ENCODE measurements around the gene FARSA. TPM values are rescaled to one million over a fixed set of nuclear protein-coding genes. Genes with fewer than 3 reads are reported as not detected.
"Not testable (repeated sequence)": the region's sequence is repeated elsewhere in the genome, so short reads cannot be mapped to it uniquely, and the experiment has no call there.

The FARSA gene
- total RNA-seq, 1 experiment from 2014 or later = 192 TPM

GRCh38 chr19:12937927-12938778, 4.6 kb upstream of the FARSA start, which contains the start of gene CALR:
Gene CALR, plus strand, starts transcription at chr19:12938609. Its CDS starts 71 bp downstream, at chr19:12938680.
- peak; percentile 99 for DNase-seq (ENCODE audit: low read depth)

DNA sequence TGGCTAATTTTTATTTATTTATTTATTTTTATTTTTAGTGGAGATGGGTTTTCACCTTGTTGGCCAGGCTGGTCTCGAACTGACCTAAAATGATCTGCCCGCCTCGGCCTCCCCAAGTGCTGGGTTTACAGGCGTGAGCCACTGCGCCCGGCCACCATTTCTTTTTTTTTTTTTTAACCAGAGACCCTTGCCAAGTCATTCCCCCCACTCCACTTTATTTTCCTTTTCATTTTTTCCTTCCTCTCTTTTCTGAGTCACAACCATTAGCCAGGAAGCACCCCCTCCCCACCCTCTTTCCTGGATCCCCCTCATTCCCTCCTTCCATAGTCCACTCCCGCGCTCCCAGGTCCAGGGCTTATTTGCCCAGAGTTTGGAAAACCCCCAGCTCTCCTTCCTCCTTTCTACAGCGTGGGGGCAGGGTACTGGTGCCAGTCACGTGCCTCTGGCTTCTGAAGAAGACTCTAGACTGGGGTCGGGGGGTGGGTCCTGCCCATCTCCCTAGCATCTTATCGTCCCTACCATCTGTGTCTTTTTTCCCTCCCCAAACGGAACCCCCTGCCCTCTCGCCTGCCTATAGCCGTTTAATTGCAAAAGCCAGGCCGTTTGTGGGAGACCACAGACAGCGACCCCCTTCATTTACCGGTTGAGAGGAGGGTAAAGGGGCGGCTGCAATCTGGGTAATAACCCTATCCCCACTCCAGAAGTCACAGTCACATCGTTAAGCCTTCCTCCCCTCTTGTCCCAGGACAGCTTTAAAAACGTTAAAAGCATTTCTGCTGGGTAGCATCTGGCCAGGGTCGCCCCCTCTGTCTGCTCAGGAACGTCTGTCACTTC, 3.8 kb upstream of the FARSA start:
- peak; percentile 34 for DNase-seq (ENCODE audit: low read depth)

DNA sequence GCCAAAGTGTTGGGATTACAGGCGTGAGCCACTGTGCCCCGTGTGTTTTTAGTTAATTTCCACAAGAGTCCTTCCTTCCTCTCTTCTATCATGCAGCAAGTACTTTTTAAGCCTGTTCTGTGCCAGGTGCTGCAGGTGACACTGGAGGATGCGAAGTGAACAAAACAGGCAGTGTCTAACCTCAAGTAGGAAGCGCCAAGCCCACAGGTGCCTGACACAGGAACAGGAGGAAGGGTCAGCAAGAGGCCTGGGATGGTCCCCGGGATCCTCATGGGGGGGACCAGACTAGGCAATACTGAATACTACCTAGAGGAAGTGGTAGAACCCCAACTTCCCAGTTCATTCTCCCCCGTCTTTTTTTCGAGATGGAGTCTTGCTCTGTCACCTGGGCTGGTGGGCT, 3.1 kb upstream of the FARSA start:
- no peak for DNase-seq (ENCODE audit: low read depth)

- no peak for DNase-seq (ENCODE audit: low read depth)
Measured at GRCh38 chr19:12935071-12935470, 1.6 kb upstream of the FARSA start.

GRCh38 chr19:12932392-12933286, 872 bp downstream of the FARSA start:
- DNase-seq (ENCODE audit: low read depth) = no peak

DNA sequence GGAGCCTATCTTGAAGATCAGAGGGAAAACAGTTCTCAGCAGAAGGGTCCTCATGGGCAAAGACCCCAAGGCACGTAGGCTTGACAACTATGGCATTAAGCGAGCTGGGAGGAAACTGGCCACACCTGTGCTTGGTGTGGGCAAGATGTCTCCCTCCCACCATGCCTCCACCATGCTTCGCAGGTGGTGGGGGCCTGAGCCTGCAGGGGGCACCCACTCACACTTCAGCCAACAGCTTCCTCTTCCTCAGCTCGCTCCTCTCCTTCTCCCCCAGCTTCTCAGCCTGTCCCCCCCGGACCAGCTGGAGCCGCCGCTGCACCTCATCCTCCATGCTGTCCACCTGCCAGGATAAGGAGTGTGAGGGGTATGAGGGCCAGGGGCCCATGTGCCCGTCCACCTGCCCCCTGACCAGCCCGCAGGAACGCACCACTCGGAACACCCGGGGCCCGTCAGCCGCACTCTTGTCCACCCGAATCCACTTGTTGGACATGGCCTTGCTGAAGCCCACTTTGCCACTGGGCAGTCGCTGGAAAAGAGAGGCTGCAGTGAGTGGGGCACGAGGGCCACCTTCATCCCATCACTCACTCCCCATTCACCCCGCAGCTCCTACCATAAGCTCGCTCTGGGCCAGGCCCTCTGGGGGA, 3.4 kb downstream of the FARSA start:
- no peak for DNase-seq (ENCODE audit: low read depth)

DNA sequence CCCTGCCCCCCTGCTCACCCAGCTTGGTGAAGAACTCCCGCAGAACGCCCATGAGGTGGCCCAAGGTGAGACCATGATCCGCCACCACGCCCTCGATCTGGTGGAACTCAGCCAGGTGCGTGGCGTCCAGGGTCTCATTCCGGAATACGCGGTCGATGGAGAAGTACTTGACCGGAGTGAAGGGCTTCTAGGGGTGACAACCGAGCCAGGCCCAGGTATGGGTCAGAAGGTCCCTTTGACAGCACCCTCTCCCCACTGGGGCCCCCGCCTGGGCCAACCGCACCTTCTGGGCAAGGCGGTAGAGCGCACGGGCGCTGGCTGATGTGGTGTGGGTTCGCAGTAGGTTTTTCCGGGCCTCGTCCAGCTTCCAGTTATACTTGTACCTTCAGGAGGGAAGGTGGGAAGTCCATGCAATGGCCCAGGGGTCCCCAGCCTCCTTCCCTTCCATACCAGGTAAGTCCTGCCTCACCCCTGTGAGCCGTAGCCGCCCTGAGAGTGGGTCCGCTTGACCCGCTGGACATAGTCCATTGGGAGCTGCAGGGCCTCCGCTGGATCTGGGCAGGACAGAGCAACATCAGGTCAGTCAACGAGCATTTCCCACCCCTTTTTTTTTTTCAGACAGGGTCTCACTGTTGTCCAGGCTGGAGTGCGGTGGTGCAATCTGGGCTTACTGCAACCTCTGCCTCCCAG, 8.7 kb downstream of the FARSA start:
- no peak for DNase-seq (ENCODE audit: low read depth)

- no peak for DNase-seq (ENCODE audit: low read depth)
Measured at GRCh38 chr19:12922959-12923358, 10.6 kb downstream of the FARSA start.

- DNase-seq (ENCODE audit: low read depth) = no peak
Measured at GRCh38 chr19:12921047-12921446, 12.5 kb downstream of the FARSA start.

DNA sequence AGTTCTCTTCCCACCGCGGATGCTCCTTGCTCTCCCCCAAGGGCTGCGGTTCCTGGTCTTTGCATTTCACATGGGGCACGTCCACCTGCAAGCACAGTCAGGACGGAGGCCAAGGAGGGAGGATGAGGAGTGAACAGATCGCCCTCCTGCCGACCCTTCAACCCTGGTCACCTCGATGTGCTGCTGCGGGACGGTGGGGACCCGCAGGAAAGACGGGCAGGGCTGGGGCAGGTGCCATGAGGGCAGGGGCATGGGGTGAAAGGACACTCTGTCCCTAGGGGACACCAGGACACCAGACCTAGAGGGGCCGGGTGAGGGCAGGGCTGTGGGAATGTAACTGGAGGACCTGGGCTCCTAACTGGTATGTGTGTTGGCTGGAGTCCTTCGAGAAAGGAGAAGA, 15.3 kb downstream of the FARSA start:
- DNase-seq (ENCODE audit: low read depth) = no peak

DNA sequence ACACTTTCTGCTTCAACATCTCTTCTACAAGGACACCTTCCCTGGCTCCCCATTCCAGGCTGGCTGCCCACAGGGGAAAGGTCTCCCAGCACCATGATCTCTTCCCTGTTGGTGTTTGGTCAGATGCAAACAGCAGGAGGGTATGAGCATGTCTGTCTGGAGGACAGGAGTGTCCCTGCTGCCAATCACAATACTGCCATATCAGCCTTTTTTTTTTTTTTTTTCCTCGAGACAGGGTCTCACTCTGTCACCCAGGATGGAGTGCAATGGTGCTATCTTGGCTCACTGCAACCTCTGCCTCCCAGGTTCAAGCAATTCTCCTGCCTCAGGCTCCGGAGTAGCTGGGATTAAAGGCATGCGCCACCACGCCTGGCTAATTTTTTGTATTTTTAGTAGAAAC, 17.7 kb downstream of the FARSA start:
- not testable (repeated sequence) for DNase-seq (ENCODE audit: low read depth)

DNA sequence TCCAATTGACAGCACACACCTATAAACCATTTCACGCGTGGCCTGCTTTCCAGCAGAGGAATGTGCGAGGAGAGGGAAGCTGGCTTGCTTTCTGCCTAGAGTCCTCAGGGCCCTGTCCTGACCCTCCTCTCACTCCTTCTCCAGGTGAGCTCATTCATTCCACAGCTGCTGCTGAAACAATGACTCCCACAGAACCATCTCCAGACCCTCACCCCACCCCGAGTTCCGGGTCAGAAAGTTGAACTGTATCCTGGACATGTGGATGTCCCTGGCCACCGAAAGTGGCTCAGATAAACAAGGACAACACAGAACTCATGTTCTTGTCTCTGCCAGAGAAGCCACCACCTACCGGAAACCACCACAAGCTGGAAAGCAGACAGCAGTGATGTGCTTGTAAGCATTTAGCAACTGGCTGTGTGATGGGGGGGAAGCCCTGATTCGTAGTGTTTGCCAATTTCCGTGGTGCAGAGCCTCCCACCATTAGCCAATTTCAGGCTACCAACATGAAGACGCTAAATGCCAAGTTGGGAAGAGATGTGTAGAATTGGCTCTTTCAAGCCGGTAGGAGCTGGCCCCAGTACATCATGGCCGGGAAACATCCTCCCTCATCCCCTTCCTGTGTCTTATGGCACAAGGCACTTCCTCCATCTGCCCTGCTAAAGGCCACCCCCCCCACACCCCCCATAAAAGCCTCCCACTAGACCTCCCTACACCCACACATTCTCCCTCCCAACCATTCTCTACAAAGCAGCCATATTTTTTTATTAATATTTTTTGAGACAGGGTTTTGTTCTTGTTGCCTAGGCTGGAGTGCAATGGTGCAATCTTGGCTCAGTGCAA, 19.4 kb downstream of the FARSA start:
- peak; percentile 26 for DNase-seq (ENCODE audit: low read depth)

DNA sequence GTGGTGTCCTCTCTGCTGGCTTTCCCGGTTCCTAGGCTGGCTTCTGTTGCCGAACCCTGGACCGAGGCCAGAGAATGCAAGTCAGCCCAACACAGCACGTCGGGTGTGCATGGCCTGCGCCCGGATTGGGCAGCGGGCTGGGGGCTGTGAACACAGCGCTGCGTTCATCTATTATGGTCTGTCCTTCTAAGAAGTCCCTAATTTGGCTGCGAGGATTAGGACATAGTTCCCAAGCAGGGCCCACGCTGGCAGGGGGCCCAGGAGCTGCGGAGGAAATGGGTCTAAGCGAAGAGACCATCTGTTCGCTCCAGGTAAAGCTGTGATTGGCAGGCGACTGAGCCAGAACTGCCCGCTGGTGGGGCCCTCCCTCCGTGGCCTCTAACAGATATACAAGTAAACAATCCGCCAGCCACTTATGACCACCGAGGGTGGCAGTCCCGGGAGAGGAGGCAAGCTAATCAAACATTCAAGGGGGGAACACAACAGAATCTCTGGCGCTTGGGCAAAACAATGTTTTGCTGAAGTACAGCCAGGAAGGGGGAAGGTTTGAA, 20.4 kb downstream of the FARSA start:
- no peak for DNase-seq (ENCODE audit: low read depth)

- DNase-seq (ENCODE audit: low read depth) = no peak
Measured at GRCh38 chr19:12912571-12912970, 20.9 kb downstream of the FARSA start.

DNA sequence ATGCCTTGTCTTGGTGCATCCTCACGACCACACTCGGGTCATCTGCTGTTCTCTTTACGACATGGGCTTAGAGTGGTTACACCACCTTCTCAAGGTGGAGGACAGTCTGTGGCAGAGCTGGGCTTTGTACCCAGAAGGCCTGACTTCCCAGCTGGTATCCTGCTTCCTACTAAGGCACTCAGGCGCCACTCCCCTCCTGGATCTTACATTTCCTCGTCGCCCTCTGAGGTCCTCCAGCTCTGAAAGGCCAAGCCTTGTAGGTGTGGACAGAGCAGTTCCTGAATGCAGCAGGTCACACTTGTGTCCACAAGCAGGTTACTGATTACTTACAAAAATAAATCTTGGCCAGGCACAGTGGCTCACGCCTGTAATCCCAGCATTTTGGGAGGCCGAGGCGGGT, 26.3 kb downstream of the FARSA start:
- no peak for DNase-seq (ENCODE audit: low read depth)

- DNase-seq (ENCODE audit: low read depth) = no peak
Measured at GRCh38 chr19:12899891-12900518, 33.5 kb downstream of the FARSA start.

DNA sequence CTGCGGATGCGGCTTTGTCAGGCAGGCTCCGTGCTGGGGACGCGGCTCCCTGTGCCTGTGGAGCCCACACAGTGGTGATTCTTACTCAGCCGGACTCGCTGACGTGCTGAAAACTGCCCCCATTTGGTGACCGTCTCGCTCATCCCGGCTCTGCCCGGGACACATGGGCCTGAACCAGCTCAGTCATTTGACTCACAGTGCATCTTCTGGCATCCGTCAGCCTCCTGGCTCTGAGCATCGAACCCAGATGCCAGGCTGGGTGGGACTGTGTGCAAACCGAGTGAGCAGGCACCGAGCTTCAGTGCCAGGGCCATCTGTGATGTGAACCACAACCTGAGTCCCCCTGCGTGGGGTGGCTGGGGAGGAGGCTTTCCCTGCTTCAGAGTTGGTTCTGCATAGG, 37.1 kb downstream of the FARSA start:
- DNase-seq (ENCODE audit: low read depth) = no peak

DNA sequence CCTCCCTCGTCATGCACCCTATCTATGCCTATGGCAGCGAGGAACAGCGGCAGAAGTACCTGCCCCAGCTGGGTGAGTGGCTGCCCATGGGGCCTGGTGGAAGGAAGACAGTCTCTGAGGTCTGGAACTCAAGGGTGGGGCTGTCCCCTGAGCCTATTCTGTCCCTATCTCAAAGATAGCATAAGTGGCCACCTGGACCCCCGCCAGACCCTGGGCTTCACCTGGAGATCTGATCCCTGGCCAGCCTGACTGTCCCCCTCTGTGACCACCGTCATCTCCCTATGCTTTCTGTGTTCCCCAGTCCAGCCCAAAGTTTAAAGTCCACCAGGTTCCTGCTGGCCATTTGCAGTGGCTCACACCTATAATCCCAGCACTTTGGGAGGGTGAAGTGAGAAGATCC, 39.9 kb downstream of the FARSA start:
- no peak for DNase-seq (ENCODE audit: low read depth)

Measured in HT1080 (cell line).